Activated CD4-positive, CD25-positive, alpha-beta regulatory T cell treated with anti-CD3 and anti-CD28 coated beads, Interleukin-2, amount 50 U/mL, for 24 hours (primary cell): Measurements from ENCODE around the gene ITGB2.

Experiments
- ATAC-seq, 2 donors: fragments of 150-1000 bp; cut with Tn5 transposase; one replicate each; pipeline ENCODE4 v1.10.0; 2021; ENCODE audit warnings: mild to moderate bottlenecking in 1 of 2, moderate library complexity in 1 of 2

Gene ITGB2

GRCh38 chr21:44865561-44866280, 55.0 kb downstream of the ITGB2 start:
- ATAC-seq: peak; percentile 42 to 71

GRCh38 chr21:44862869-44863685, 57.6 kb downstream of the ITGB2 start:
- ATAC-seq: no peak

GRCh38 chr21:44858791-44859190, 61.9 kb downstream of the ITGB2 start:
- ATAC-seq: no peak

- no peak for ATAC-seq
These were observed 62.4 kb downstream of the ITGB2 start for GRCh38 chr21:44858291-44858690.

GRCh38 chr21:44857127-44857892, 63.4 kb downstream of the ITGB2 start:
- ATAC-seq: no peak

GRCh38 chr21:44856131-44856530, 64.6 kb downstream of the ITGB2 start:
- no peak for ATAC-seq

- ATAC-seq: no peak
These were observed 65.1 kb downstream of the ITGB2 start for GRCh38 chr21:44855572-44855971.

GRCh38 chr21:44854664-44855446, 65.8 kb downstream of the ITGB2 start:
- no peak for ATAC-seq

- no peak for ATAC-seq
These were observed 66.4 kb downstream of the ITGB2 start for GRCh38 chr21:44854391-44854663.

- ATAC-seq: no peak
These were observed 66.9 kb downstream of the ITGB2 start for GRCh38 chr21:44853601-44854390.

- ATAC-seq: no peak
These were observed 69.6 kb downstream of the ITGB2 start for GRCh38 chr21:44850905-44851657.

GRCh38 chr21:44850208-44850800, 70.4 kb downstream of the ITGB2 start:
- ATAC-seq: no peak

GRCh38 chr21:44849616-44850130, 71.0 kb downstream of the ITGB2 start:
- ATAC-seq: no peak

GRCh38 chr21:44848821-44849521, 71.7 kb downstream of the ITGB2 start:
- ATAC-seq: no peak

- ATAC-seq: no peak
These were observed 73.2 kb downstream of the ITGB2 start for GRCh38 chr21:44847261-44848056.

GRCh38 chr21:44846485-44847260, 74.0 kb downstream of the ITGB2 start:
- peak; percentile 55 to 71 for ATAC-seq

GRCh38 chr21:44846224-44846484, 74.5 kb downstream of the ITGB2 start:
- ATAC-seq: no peak
